Type B pancreatic cell (in vitro differentiated cells): ENCODE data around the gene COL8A1. TPM values are rescaled to one million over a fixed set of nuclear protein-coding genes. Genes with fewer than 3 reads are reported as not detected.
"Not testable (repeated sequence)": the region's sequence is repeated elsewhere in the genome, so short reads cannot be mapped to it uniquely, and the experiment has no call there.

Experiments used
- DNase-seq: peaks from one replicate; pipeline ENCODE4 v3.0.0; 2021; ENCODE audit warnings: mixed read lengths; ENCODE audit not compliant: unreplicated experiment; ENCODE audit errors: extremely low spot score
- H3K27ac Mint-ChIP-seq: 2 replicates; pipeline ENCODE4 v1.8.0; 2021; ENCODE audit warnings: mild to moderate bottlenecking, mixed read lengths
- H3K27me3 Mint-ChIP-seq: 2 replicates; pipeline ENCODE4 v1.8.0; 2021; ENCODE audit warnings: mixed read lengths
- H3K36me3 Mint-ChIP-seq: 2 replicates; pipeline ENCODE4 v1.8.0; 2021; ENCODE audit warnings: mixed read lengths
- H3K4me1 Mint-ChIP-seq: one replicate; pipeline ENCODE4 v1.8.0; 2021; ENCODE audit warnings: mixed read lengths; ENCODE audit not compliant: unreplicated experiment
- H3K4me3 Mint-ChIP-seq: 2 replicates; pipeline ENCODE4 v1.8.0; 2021; ENCODE audit warnings: mild to moderate bottlenecking, mixed read lengths
- H3K9me3 Mint-ChIP-seq: 2 replicates; pipeline ENCODE4 v1.8.0; 2021; ENCODE audit warnings: mixed read lengths
- long read RNA-seq: library from polyadenylated mRNA; unstranded; transcript quantifications from one replicate; pipeline ENCODE4 v2.0.0, GENCODE V29; 2020
- total RNA-seq: library from RNA; stranded (reverse); gene quantifications from 2 replicates; pipeline ENCODE4 v1.2.1, GENCODE V29; 2021; ENCODE audit warnings: low replicate concordance
- TF ChIP-seq, protein P1 (sequence below): fragments of 200-600 bp; sonication (generic); conservative IDR thresholded peaks from 2 replicates; pipeline ENCODE4 v1.5.0; 2021; ENCODE audit warnings: antibody characterized with exemption, mild to moderate bottlenecking

COL8A1 gene
- 0.86 and 2.6 TPM in 2 replicates for total RNA-seq
- long read RNA-seq: 0 reads

GRCh38 chr3:99638167-99638948 lies at the start of gene COL8A1:
Gene COL8A1 (plus strand): TSS chr3:99638594. CDS start chr3:99790683, 152,089 bp downstream.
- H3K27ac Mint-ChIP-seq: peak within 1 kb of the TSS; percentile 33
- peaks cover 18% of the 10 kb centered on the region for H3K4me1 Mint-ChIP-seq
- DNase-seq: no peak
- peak within 1 kb of the TSS; percentile 91 for H3K4me3 Mint-ChIP-seq
- H3K36me3 Mint-ChIP-seq: no peaks in the 10 kb centered on the region
- peaks cover 90% of the 10 kb centered on the region for H3K27me3 Mint-ChIP-seq
- H3K9me3 Mint-ChIP-seq: no peaks in the 10 kb centered on the region
- TF ChIP-seq, protein P1, sequence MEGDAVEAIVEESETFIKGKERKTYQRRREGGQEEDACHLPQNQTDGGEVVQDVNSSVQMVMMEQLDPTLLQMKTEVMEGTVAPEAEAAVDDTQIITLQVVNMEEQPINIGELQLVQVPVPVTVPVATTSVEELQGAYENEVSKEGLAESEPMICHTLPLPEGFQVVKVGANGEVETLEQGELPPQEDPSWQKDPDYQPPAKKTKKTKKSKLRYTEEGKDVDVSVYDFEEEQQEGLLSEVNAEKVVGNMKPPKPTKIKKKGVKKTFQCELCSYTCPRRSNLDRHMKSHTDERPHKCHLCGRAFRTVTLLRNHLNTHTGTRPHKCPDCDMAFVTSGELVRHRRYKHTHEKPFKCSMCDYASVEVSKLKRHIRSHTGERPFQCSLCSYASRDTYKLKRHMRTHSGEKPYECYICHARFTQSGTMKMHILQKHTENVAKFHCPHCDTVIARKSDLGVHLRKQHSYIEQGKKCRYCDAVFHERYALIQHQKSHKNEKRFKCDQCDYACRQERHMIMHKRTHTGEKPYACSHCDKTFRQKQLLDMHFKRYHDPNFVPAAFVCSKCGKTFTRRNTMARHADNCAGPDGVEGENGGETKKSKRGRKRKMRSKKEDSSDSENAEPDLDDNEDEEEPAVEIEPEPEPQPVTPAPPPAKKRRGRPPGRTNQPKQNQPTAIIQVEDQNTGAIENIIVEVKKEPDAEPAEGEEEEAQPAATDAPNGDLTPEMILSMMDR: no peak

DNA sequence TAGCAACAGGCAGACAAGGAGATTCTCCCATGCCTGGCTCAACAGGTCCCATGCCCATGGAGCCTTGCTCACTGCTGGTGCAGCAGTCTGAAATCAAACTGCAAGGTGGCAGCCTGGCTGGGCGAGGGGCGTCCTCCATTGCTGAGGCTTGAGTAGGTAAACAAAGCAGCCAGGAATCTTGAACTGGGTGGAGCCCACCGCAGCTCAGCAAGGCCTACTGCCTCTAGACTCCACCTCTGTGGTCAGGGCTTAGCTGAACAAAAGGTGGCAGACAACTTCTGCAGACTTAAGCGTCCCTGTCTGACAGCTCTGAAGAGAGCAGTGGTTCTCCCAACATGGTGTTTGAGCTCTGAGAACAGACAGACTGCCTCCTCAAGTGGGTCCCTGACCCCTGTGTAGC lies 49.2 kb upstream of the COL8A1 start:
- H3K27ac Mint-ChIP-seq, H3K9me3 Mint-ChIP-seq, H3K4me3 Mint-ChIP-seq, H3K36me3 Mint-ChIP-seq, DNase-seq, H3K4me1 Mint-ChIP-seq: not testable (repeated sequence)
- peaks cover 20% of the 10 kb centered on the region for H3K27me3 Mint-ChIP-seq

DNA sequence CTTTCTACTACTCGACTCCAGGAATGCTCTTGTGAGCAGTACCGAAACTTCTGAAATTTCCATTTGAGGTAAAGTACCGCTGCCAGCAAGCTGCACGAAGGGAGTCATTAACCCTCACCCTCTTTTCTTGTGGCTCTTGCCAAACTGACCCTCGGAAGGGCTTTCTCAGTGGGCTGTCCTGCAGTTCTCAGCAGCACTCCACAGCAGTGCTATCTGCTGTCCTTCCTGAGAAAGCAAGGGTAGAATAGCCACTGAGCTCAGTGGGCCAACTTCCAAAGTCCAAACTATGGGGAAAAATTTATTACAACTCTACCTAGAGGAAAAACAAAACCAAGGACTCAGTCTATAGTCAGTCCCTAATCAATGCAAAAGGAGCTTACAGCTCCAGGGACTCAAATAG lies 38.5 kb upstream of the COL8A1 start:
- Mint-ChIP-seq H3K4me1 (no peaks in the 10 kb centered on the region), H3K27me3 (no peaks in the 10 kb centered on the region), H3K4me3 (no peak overlapping the region), H3K36me3 (no peaks in the 10 kb centered on the region), H3K27ac (no peak overlapping the region), H3K9me3 (no peaks in the 10 kb centered on the region)
- no peak for DNase-seq
- TF ChIP-seq, protein P1: no peak

- Mint-ChIP-seq H3K4me3 (no peak overlapping the region), H3K9me3 (no peaks in the 10 kb centered on the region), H3K4me1 (no peaks in the 10 kb centered on the region), H3K27ac (no peak overlapping the region), H3K36me3 (no peaks in the 10 kb centered on the region), H3K27me3 (no peaks in the 10 kb centered on the region)
- TF ChIP-seq, protein P1: no peak
- DNase-seq: no peak
Observed at GRCh38 chr3:99601515-99601914, 36.9 kb upstream of the COL8A1 start.

- Mint-ChIP-seq H3K27ac (no peak overlapping the region), H3K27me3 (no peaks in the 10 kb centered on the region), H3K4me3 (no peak overlapping the region), H3K4me1 (no peaks in the 10 kb centered on the region), H3K9me3 (no peaks in the 10 kb centered on the region), H3K36me3 (no peaks in the 10 kb centered on the region)
- TF ChIP-seq, protein P1: no peak
- no peak for DNase-seq
Observed at GRCh38 chr3:99602183-99602582, 36.2 kb upstream of the COL8A1 start.

- no peaks in the 10 kb centered on the region for H3K4me1 Mint-ChIP-seq
- TF ChIP-seq, protein P1: no peak
- H3K36me3 Mint-ChIP-seq: no peaks in the 10 kb centered on the region
- H3K27ac Mint-ChIP-seq: no peak overlapping the region
- no peak overlapping the region for H3K4me3 Mint-ChIP-seq
- peaks cover 4% of the 10 kb centered on the region for H3K27me3 Mint-ChIP-seq
- no peaks in the 10 kb centered on the region for H3K9me3 Mint-ChIP-seq
- DNase-seq: no peak
Observed at GRCh38 chr3:99607151-99607550, 31.2 kb upstream of the COL8A1 start.
